SH-SY5Y (cell line): ENCODE results near the gene STUB1.

Source experiments
- GATA2 ChIP-seq: IDR thresholded peaks from 2 replicates; pipeline ENCODE4 v1.6.1; 2011; ENCODE audit warnings: mild to moderate bottlenecking, low read depth, low read length
- GATA3 ChIP-seq: IDR thresholded peaks from 2 replicates; pipeline ENCODE4 v1.6.1; 2011; ENCODE audit warnings: low read depth, mild to moderate bottlenecking, low read length, moderate library complexity

GRCh38 chr16:651844-652243, 28.4 kb upstream of the STUB1 start:
- TF ChIP-seq GATA2: no peak
- no peak for TF ChIP-seq GATA3
